Measurements from ENCODE around the gene EEF1A2.

Gene EEF1A2

DNA sequence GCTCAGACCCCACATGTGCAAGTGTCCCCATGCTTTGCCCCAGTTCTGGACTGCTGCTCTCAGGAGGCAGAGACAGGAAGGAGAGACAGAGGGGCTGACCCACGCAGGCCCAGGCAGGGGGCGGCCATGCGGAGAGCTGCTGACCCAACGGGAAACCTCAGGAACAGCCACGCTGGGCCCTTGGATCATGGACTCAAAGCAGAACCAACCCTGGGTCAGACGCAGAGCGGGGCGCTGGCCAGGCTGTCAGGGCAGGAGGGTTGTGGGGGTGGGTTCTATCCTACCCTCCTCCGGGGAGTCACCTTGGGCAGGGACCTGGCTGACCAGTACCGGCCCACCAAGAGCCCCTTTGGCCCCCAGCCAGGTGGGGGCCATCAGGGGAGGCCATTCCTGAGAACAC, 28.5 kb downstream of the EEF1A2 start:
- TF ChIP-seq, protein P1, sequence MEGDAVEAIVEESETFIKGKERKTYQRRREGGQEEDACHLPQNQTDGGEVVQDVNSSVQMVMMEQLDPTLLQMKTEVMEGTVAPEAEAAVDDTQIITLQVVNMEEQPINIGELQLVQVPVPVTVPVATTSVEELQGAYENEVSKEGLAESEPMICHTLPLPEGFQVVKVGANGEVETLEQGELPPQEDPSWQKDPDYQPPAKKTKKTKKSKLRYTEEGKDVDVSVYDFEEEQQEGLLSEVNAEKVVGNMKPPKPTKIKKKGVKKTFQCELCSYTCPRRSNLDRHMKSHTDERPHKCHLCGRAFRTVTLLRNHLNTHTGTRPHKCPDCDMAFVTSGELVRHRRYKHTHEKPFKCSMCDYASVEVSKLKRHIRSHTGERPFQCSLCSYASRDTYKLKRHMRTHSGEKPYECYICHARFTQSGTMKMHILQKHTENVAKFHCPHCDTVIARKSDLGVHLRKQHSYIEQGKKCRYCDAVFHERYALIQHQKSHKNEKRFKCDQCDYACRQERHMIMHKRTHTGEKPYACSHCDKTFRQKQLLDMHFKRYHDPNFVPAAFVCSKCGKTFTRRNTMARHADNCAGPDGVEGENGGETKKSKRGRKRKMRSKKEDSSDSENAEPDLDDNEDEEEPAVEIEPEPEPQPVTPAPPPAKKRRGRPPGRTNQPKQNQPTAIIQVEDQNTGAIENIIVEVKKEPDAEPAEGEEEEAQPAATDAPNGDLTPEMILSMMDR (conservative IDR thresholded peaks at IDR 0.05; ENCODE audit: low read length), result no peak
- no peak for DNase-seq (ENCODE audit: low read depth)
- no peak overlapping the region for H3K4me3 ChIP-seq (ENCODE audit: low read length)

- H3K4me3 ChIP-seq (ENCODE audit: low read length), result no peak overlapping the region
Observed at GRCh38 chr20:63469713-63470101, 29.2 kb downstream of the EEF1A2 start.

DNA sequence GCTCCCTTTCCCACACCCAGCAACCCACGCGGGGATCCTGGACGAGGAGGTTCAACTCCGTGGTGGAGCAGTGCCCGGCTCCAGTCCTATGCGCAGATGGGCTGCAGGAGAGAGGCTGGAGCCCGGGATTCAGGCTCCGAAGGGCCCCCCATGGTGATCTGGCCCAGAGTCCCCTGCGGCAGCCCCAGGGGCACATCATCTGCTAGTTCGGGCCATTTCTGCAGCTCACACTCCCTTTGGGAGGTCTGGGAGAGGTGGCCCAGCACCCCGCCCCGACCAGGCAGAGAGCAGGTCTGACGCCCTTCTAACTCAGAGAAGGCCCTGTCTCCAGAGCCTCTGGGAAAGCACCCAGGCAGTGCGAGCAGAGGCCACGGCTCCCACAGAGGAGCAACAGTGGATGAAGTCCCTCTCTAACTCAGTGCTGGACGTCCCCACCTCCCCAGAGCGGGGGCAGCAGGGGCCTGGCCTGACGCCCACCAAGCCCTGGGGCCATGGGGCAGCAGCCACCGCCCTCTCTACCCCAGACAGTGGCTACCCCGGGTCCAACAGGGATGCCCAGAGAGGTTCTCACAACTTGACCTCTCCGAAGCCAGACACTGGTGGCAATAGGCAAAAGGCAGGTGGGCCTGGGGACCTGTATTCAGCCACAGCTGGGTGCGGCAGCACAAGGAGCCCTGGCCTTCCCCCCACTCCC, 29.7 kb downstream of the EEF1A2 start:
- TF ChIP-seq, protein P1 (conservative IDR thresholded peaks at IDR 0.05; ENCODE audit: low read length), result no peak
- no peak for DNase-seq (ENCODE audit: low read depth)
- H3K4me3 ChIP-seq (ENCODE audit: low read length), result no peak overlapping the region

More at GRCh38 chr20:63469713-63470101, 29.2 kb downstream of the EEF1A2 start:
- no peak for DNase-seq (ENCODE audit: low read depth)
- TF ChIP-seq, protein P1 (conservative IDR thresholded peaks at IDR 0.05; ENCODE audit: low read length), result no peak

DNA sequence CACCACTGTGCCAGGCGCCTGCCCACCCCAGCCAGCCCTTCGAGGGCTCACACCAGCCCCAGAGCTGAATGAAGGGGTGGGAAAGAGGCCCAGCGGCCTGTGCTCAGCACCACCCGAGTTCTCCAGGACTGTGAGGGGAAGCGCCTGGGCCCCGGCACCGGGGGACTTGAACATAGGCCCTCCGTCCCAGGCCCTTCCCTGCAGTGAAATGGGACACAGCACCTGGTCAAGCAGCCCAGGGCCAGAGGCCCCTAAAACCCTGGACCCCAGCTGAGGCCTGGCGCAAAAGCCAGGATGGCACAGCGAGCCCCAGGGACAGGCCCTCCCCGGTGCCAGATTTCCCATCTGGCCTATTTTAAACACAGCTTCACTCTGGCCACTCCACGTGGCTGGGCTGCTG, 30.5 kb downstream of the EEF1A2 start:
- TF ChIP-seq, protein P1 (conservative IDR thresholded peaks at IDR 0.05; ENCODE audit: low read length), result no peak
- no peak for DNase-seq (ENCODE audit: low read depth)
- H3K4me3 ChIP-seq (ENCODE audit: low read length), result no peak overlapping the region

DNA sequence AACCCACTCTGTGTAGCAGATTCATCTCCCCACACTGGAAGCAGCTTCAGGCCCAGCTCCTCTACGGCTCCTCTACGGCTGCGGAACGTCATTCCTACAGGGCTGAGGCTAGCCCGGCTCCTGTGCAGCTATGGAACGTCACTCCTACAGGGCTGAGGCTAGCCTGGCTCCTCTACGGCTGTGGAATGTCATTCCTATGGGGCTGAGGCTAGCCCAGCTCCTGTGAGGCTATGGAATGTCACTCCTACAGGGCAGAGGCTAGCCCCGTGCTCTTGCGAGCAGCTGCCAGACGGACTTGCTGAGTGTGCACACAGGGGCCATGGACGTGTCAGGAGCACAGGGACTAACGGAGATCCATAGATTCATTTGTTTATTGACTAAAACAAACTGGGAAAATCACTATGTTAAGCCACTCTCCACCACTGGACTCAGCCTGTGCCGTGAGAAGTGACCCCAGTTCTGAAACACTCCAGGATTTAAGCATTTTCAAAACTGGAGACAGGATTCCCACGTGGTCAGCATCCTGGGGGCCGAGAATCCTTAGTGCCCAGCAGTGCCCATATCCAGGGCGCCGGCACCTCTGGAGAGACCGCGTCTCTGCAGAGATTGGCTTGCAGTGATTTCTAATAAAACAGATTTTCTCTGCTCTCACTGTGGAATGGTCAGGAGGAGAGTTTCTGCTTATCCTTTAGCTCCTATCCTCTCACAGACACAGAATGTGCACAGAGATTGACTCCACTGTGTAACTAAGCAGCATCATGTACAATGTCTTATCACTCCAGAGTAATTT, 31.4 kb downstream of the EEF1A2 start:
- no peak for DNase-seq (ENCODE audit: low read depth)

GRCh38 chr20:63466861-63467260, 32.0 kb downstream of the EEF1A2 start:
- DNase-seq (ENCODE audit: low read depth), result no peak
- H3K4me3 ChIP-seq (ENCODE audit: low read length), result no peak overlapping the region
- TF ChIP-seq, protein P1 (conservative IDR thresholded peaks at IDR 0.05; ENCODE audit: low read length), result no peak

More for the DNA sequence above, 31.4 kb downstream of the EEF1A2 start:
- no peak overlapping the region for H3K4me3 ChIP-seq (ENCODE audit: low read length)
- TF ChIP-seq, protein P1 (conservative IDR thresholded peaks at IDR 0.05; ENCODE audit: low read length), result no peak
